Measurements from ENCODE around the gene DZIP3.

Gene DZIP3, protein sequence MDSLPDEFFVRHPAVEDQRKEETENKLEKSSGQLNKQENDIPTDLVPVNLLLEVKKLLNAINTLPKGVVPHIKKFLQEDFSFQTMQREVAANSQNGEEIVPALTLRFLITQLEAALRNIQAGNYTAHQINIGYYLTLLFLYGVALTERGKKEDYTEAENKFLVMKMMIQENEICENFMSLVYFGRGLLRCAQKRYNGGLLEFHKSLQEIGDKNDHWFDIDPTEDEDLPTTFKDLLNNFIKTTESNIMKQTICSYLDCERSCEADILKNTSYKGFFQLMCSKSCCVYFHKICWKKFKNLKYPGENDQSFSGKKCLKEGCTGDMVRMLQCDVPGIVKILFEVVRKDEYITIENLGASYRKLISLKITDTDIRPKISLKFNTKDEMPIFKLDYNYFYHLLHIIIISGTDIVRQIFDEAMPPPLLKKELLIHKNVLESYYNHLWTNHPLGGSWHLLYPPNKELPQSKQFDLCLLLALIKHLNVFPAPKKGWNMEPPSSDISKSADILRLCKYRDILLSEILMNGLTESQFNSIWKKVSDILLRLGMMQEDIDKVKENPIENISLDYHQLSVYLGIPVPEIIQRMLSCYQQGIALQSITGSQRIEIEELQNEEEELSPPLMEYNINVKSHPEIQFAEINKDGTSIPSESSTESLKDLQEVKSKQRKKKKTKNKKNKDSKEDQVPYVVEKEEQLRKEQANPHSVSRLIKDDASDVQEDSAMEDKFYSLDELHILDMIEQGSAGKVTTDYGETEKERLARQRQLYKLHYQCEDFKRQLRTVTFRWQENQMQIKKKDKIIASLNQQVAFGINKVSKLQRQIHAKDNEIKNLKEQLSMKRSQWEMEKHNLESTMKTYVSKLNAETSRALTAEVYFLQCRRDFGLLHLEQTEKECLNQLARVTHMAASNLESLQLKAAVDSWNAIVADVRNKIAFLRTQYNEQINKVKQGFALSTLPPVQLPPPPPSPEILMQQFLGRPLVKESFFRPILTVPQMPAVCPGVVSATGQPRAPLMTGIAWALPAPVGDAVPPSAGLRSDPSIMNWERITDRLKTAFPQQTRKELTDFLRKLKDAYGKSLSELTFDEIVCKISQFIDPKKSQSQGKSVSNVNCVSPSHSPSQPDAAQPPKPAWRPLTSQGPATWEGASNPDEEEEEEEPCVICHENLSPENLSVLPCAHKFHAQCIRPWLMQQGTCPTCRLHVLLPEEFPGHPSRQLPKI

GRCh38 chr3:108589081-108589997, at the start of gene DZIP3, which contains the start of gene CIP2A:
Gene DZIP3, plus strand, starts transcription at chr3:108589722. Its CDS starts 15,685 bp downstream, at chr3:108605407.
Gene CIP2A, minus strand, starts transcription at chr3:108589438. Its CDS starts 63 bp downstream, at chr3:108589375.
- DNase-seq (ENCODE audit: low read depth) = peak; percentile 80
- H3K4me3 ChIP-seq (ENCODE audit: low read length) = peak within 1 kb of the TSS; percentile 94
- TF ChIP-seq, protein P1, sequence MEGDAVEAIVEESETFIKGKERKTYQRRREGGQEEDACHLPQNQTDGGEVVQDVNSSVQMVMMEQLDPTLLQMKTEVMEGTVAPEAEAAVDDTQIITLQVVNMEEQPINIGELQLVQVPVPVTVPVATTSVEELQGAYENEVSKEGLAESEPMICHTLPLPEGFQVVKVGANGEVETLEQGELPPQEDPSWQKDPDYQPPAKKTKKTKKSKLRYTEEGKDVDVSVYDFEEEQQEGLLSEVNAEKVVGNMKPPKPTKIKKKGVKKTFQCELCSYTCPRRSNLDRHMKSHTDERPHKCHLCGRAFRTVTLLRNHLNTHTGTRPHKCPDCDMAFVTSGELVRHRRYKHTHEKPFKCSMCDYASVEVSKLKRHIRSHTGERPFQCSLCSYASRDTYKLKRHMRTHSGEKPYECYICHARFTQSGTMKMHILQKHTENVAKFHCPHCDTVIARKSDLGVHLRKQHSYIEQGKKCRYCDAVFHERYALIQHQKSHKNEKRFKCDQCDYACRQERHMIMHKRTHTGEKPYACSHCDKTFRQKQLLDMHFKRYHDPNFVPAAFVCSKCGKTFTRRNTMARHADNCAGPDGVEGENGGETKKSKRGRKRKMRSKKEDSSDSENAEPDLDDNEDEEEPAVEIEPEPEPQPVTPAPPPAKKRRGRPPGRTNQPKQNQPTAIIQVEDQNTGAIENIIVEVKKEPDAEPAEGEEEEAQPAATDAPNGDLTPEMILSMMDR (conservative IDR thresholded peaks at IDR 0.05; ENCODE audit: low read depth, low read length) = no peak

- TF ChIP-seq, protein P1 (conservative IDR thresholded peaks at IDR 0.05; ENCODE audit: low read depth, low read length) = no peak
- H3K4me3 ChIP-seq (ENCODE audit: low read length) = no peak overlapping the region
- DNase-seq (ENCODE audit: low read depth) = no peak
These were observed 43.3 kb upstream of the DZIP3 start for GRCh38 chr3:108546247-108546646.

- H3K4me3 ChIP-seq (ENCODE audit: low read length) = no peak overlapping the region
- TF ChIP-seq, protein P1 (conservative IDR thresholded peaks at IDR 0.05; ENCODE audit: low read depth, low read length) = no peak
- DNase-seq (ENCODE audit: low read depth) = no peak
These were observed 42.8 kb upstream of the DZIP3 start for GRCh38 chr3:108546692-108547091.

- DNase-seq (ENCODE audit: low read depth) = no peak
- H3K4me3 ChIP-seq (ENCODE audit: low read length) = no peak overlapping the region
- TF ChIP-seq, protein P1 (conservative IDR thresholded peaks at IDR 0.05; ENCODE audit: low read depth, low read length) = no peak
These were observed 41.2 kb upstream of the DZIP3 start for GRCh38 chr3:108548304-108548703.

GRCh38 chr3:108548886-108549285, 40.6 kb upstream of the DZIP3 start:
- no peak for DNase-seq (ENCODE audit: low read depth)
- H3K4me3 ChIP-seq (ENCODE audit: low read length) = no peak overlapping the region
- TF ChIP-seq, protein P1 (conservative IDR thresholded peaks at IDR 0.05; ENCODE audit: low read depth, low read length) = no peak

All from retinal pigment epithelial cell (primary cell).